Retinal pigment epithelial cell (primary cell): ENCODE data around the gene CEP152.
A peak's percentile ranks its signal among the peaks of the same experiment; 100 is the strongest.

Experiments
- DNase-seq: peaks from one replicate; pipeline ENCODE4 v3.0.0-alpha.2; 2010; ENCODE audit warnings: low read depth
- H3K4me3 ChIP-seq: 2 replicates; pipeline ENCODE4 v1.5.1; 2011; ENCODE audit warnings: mild to moderate bottlenecking, low read length, control low read depth, moderate library complexity
- TF ChIP-seq, protein P1 (sequence below): conservative IDR thresholded peaks from 2 replicates; pipeline ENCODE4 v1.5.1; 2011; ENCODE audit warnings: low read depth, low read length, control low read depth, inconsistent platforms

Gene CEP152

DNA sequence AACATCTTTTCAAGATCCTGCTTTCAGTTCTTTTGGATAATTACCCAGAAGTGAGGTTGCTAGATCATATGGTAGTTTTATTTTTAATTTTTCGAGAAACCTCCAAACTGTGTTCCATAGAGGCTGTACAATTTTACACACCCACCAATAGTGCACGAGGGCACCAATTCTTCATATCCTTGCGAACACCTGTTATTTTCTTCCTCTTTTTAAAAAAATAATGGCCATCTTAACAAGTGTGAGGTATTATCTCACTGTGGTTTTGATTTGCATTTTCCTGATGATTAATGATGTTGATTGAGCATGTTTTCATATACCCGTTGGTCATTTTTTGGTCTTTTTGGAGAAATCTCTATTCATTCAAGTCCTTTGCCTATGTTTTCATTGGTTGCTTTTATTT, 17.6 kb upstream of the CEP152 start:
- H3K4me3 ChIP-seq: no peak overlapping the region
- TF ChIP-seq, protein P1, sequence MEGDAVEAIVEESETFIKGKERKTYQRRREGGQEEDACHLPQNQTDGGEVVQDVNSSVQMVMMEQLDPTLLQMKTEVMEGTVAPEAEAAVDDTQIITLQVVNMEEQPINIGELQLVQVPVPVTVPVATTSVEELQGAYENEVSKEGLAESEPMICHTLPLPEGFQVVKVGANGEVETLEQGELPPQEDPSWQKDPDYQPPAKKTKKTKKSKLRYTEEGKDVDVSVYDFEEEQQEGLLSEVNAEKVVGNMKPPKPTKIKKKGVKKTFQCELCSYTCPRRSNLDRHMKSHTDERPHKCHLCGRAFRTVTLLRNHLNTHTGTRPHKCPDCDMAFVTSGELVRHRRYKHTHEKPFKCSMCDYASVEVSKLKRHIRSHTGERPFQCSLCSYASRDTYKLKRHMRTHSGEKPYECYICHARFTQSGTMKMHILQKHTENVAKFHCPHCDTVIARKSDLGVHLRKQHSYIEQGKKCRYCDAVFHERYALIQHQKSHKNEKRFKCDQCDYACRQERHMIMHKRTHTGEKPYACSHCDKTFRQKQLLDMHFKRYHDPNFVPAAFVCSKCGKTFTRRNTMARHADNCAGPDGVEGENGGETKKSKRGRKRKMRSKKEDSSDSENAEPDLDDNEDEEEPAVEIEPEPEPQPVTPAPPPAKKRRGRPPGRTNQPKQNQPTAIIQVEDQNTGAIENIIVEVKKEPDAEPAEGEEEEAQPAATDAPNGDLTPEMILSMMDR: no peak
- DNase-seq: no peak

DNA sequence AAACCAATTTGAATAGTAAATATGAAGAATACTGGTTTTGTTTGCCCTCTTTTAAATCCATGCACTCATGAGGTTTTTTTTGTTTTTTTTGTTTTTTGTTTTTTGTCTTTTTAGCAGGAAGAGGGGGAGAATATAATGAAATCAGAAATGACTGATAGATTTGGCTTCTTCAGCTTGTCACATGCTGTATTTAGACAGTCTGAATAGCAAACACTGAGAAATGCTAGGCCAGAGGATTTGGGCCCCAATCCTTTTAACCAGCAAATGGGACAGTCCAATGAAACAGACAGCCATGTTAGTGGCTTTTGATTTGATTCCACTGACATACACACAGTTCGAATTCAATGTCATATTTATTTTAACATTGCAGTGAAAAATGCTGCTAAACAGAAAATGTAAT, 14.2 kb upstream of the CEP152 start:
- no peak for DNase-seq
- no peak overlapping the region for H3K4me3 ChIP-seq
- TF ChIP-seq, protein P1: no peak

DNA sequence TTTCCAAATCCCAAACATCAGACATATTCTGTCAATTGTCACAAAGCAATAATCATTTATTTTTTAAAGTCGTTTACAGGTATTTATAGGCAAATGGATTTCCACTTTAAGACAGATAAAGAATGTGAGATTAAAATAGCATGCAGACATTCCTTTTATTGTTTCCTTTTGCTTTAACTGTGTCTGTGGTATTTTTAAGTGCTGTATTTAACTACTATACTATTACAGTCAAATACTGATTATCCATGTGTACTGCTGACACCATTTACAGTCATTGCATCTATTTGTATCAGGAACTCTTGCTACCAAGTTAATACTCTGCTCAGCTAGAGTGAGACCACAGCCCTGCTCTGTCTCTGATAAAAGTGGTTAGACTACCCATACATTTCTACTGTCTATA, 12.8 kb upstream of the CEP152 start:
- TF ChIP-seq, protein P1: no peak
- no peak overlapping the region for H3K4me3 ChIP-seq

DNA sequence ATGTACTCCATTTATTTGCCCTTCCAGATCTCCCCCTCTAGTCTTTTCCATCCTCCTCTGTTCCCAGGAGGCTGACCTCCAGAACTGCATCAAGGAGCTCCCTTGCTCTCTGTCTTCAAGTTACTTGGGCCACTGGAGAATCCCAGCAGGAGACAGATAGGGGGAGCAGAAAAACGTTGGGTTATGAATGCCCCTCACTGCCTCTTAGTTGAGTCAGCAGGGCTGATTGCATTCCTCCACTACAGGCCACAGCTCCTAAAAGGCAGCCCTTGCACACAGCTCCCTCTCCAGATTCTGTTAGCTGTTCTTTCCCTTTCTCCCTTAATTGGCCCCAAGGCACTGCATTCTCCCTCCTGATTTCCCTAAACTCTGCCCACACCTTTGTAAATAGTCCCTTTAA, 12.4 kb upstream of the CEP152 start:
- TF ChIP-seq, protein P1: peak; percentile 26
- no peak overlapping the region for H3K4me3 ChIP-seq
- DNase-seq: no peak

More for the DNA sequence above, 12.8 kb upstream of the CEP152 start:
- no peak for DNase-seq

DNA sequence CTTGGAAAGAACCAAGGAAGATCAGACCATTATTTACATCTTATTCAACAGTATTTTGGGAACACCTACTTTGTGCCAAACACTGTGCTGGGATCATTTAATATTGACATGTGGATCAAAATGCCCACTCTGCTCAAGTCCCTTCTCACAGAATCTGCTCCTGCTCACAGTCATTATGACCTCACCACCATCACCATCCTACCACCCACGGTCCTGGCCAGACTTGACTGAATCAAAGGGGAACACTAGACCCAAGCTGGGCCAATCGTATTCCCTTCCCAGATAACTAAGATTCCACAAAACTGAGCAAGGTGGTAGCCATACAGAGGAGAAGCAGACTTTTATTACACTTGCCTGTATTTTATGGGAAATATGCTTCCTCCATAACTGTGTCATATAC, 3.4 kb upstream of the CEP152 start:
- TF ChIP-seq, protein P1: no peak
- no peak overlapping the region for H3K4me3 ChIP-seq
- no peak for DNase-seq

DNA sequence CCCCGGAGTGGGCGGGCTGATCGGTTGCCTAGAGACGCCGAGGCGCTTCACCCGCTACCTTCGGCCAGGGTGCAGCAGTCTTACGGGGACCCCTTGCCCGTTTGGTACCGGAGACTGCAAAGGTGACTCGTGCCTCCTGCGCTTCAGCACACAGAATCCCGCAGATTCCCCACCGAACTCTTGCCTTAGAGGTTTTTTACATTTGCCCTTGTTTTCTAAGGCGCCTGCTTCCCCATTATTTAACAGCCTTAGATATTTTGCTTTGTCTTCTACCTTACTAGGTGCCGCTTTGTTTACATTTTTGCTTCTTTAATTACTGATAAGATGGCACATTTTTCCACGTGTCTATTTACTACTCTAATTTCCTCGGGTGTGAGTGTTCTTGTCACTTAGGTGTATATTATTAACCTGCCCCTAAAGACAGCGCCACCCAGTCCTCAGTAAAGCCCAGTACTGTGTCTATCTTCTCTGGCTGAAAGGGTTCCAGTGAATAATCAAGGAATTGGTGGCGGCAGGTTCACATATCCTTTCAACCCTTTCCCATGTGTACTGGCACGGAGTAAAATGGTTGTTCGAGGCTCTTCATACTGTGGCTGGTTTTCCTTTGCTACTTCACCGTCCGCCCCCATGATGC, 573 bp upstream of the CEP152 start:
- TF ChIP-seq, protein P1: peak; percentile 25
- DNase-seq: no peak
- H3K4me3 ChIP-seq: peak overlapping the region; percentile 92

DNA sequence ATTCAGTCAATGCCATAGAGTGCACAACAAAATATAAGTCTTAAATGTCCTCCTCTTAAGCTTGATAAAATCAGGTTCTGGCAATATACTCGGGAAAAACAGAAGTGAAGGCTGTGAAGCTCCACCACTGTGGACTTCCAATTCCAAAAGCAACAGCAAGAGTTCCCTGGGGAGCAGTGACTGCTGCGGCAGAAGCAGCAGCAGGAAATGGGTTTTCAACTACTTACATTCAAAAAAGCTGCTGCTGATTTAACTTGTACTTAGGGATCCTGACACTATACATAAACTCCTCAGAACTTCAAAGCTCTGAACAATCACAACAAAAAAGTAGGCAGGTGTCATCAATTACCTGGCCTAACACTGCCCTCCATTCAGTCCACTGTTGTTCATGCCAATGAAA, 4.7 kb downstream of the CEP152 start:
- TF ChIP-seq, protein P1: no peak
- DNase-seq: no peak
- no peak overlapping the region for H3K4me3 ChIP-seq
